K562 (cell line): Measurements from ENCODE around the gene RNF103. TPM values are rescaled to one million over a fixed set of nuclear protein-coding genes. Genes with fewer than 3 reads are reported as not detected.

Experiments
- CBX2 ChIP-seq: fragments of 200-600 bp; sonication (generic); IDR thresholded peaks from one replicate; pipeline ENCODE4 v1.6.1; 2012; ENCODE audit warnings: mild to moderate bottlenecking, low read length, inconsistent platforms; ENCODE audit not compliant: insufficient read depth, poor library complexity, severe bottlenecking
- CREB3 ChIP-seq: fragments of 450-650 bp; conservative IDR thresholded peaks from 2 replicates; pipeline ENCODE4 v1.6.1; 2016; ENCODE audit warnings: missing genetic modification characterization, low read depth, mild to moderate bottlenecking, missing compliant biosample characterization, moderate library complexity
- CSDE1 ChIP-seq, 2 experiments: fragments of 450-650 bp; IDR thresholded peaks; 2 replicates each; pipeline ENCODE4 v1.6.1; 2016; ENCODE audit warnings: mild to moderate bottlenecking in 1 of 2
- DDX20 ChIP-seq: fragments of 450-650 bp; IDR thresholded peaks from 2 replicates; pipeline ENCODE4 v1.6.1; 2016; ENCODE audit warnings: missing genetic modification characterization, low read depth, mild to moderate bottlenecking, missing compliant biosample characterization, moderate library complexity
- EWSR1 ChIP-seq: fragments of 450-650 bp; IDR thresholded peaks from 2 replicates; pipeline ENCODE4 v1.6.1; 2018; ENCODE audit warnings: borderline replicate concordance, mild to moderate bottlenecking, low read depth, moderate library complexity; ENCODE audit not compliant: partially characterized antibody
- HIVEP1 ChIP-seq: fragments of 250-450 bp; sonication (Bioruptor Pico); IDR thresholded peaks from 2 replicates; pipeline ENCODE4 v1.4.0; 2020; ENCODE audit warnings: mild to moderate bottlenecking
- MCM7 ChIP-seq, 2 experiments: fragments of 450-650 bp; IDR thresholded peaks; 2 replicates each; pipeline ENCODE4 v1.6.1; 2016 to 2018
- PCBP1 ChIP-seq: fragments of 200-400 bp; formaldehyde crosslinking; IDR thresholded peaks from 2 replicates; pipeline ENCODE4 v1.6.1; 2018; ENCODE audit warnings: mild to moderate bottlenecking, low read depth, low read length; ENCODE audit not compliant: poor library complexity, severe bottlenecking
- PML ChIP-seq: IDR thresholded peaks from 2 replicates; pipeline ENCODE4 v1.6.1; 2012; ENCODE audit warnings: low read length, inconsistent platforms
- POLR3G ChIP-seq: IDR thresholded peaks from 2 replicates; pipeline ENCODE4 v1.6.1; 2011; ENCODE audit not compliant: insufficient read length, insufficient replicate concordance; ENCODE audit errors: extremely low read depth
- RNF2 ChIP-seq: sonication (generic); IDR thresholded peaks from 2 replicates; pipeline ENCODE4 v1.6.1; 2016
- RREB1 ChIP-seq: fragments of 250-450 bp; sonication (Bioruptor Pico); IDR thresholded peaks from 2 replicates; pipeline ENCODE4 v1.4.0; 2020
- SAP30 ChIP-seq: fragments of 200-600 bp; sonication (generic); IDR thresholded peaks from 2 replicates; pipeline ENCODE4 v1.6.1; 2012; ENCODE audit warnings: borderline replicate concordance, low read depth, mild to moderate bottlenecking, moderate library complexity, low read length, control low read depth, inconsistent platforms; ENCODE audit not compliant: insufficient read depth, poor library complexity, severe bottlenecking
- SMARCA4 ChIP-seq: fragments of 450-650 bp; IDR thresholded peaks from 2 replicates; pipeline ENCODE4 v1.6.1; 2016
- SRSF1 ChIP-seq: fragments of 200-400 bp; formaldehyde crosslinking; IDR thresholded peaks from 2 replicates; pipeline ENCODE4 v1.6.1; 2017; ENCODE audit warnings: mild to moderate bottlenecking, low read depth, low read length, moderate library complexity
- SRSF7 ChIP-seq: fragments of 200-400 bp; formaldehyde crosslinking; optimal IDR thresholded peaks from 2 replicates; pipeline ENCODE3; 2017; ENCODE audit warnings: mild to moderate bottlenecking, low read depth, low read length
- TEAD4 ChIP-seq, 2 experiments: sonication (generic) in 1 of 2; formaldehyde crosslinking in 1 of 2; IDR thresholded peaks; 2 replicates each; pipeline versions ENCODE4 v1.6.1 to v1.8.0; 2012 to 2022; ENCODE audit warnings: borderline replicate concordance in 1 of 2, inconsistent platforms in 1 of 2, low read length in 1 of 2, mild to moderate bottlenecking in 1 of 2, missing genetic modification reagents in 1 of 2
- ZEB2 ChIP-seq: fragments of 450-650 bp; IDR thresholded peaks from 2 replicates; pipeline ENCODE4 v1.6.1; 2016
- ZNF133 ChIP-seq: fragments of 250-450 bp; sonication (Bioruptor Pico); IDR thresholded peaks from 2 replicates; pipeline ENCODE4 v1.4.0; 2020; ENCODE audit warnings: mild to moderate bottlenecking
- ZNF431 ChIP-seq: sonication (generic); formaldehyde crosslinking; IDR thresholded peaks from 2 replicates; pipeline ENCODE4 v1.8.0; 2022; ENCODE audit warnings: mild to moderate bottlenecking, missing genetic modification reagents
- polyA plus RNA-seq, 8 experiments: library from polyadenylated mRNA; depleted of rRNA in 4 of 8; stranded (reverse) in 5 of 8; unstranded in 3 of 8; fragments of >200 nt; fragmentation: Nextera tagmentation in 2 of 8; fragmentation: Illumina TruSeq in 1 of 8; extraction: Ambion mirVana in 2 of 8; extraction: Trizol in 1 of 8; gene quantifications; 2 replicates each; pipeline versions ENCODE4 v1.2.1 to v1.2.3, GENCODE V29; 2011 to 2014; ENCODE audit warnings: inconsistent platforms in 1 of 8, missing spikeins in 1 of 8
- total RNA-seq, 7 experiments: library from RNA; depleted of rRNA in 6 of 7; stranded (reverse); fragments of >200 nt in 6 of 7; fragmentation: Illumina TruSeq in 2 of 7; extraction: Trizol in 2 of 7; gene quantifications; 2 replicates each; pipeline versions ENCODE4 v1.2.1 to v1.2.3, GENCODE V29; 2011 to 2021; ENCODE audit warnings: low replicate concordance in 1 of 7
- TF ChIP-seq, protein P1 (sequence below): fragments of 450-650 bp; formaldehyde crosslinking; IDR thresholded peaks from 2 replicates; pipeline ENCODE4 v1.4.0; 2020; ENCODE audit warnings: mild to moderate bottlenecking, moderate library complexity

Gene RNF103
- total and polyA plus RNA-seq, 9 of the 15 experiments (the other 6 are each of a cell fraction or from before 2014, with no cell fraction given), result 1.2 to 6.8 (median 4.6) TPM

DNA sequence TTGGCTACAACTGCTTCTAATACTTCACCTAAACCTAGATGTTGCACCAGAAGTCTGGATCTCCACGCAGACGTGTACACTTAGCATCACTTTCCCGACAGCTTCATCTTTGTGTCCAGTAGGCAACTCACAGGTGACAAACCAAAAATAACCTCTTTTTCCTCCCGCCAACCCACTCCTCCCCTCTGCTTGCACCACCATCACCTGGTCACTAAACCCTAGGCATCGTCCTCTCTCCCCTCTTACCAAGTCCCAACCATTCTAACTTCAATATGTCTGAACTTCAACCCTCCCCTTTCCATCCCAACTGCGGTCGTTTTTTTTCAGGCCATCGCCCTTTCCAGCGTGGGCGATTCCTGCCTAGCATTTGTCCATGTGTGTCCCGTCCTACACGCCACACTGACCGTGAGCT, 60.0 kb downstream of the RNF103 start (continued):
- TF ChIP-seq SRSF1, result no peak
- 0 out of 2 replicates have a peak, but pooled peaks have one; percentile 13 for TF ChIP-seq CREB3 (tag)
- TF ChIP-seq CSDE1 (IDR thresholded peaks at IDR 0.05), result no peak
- no peak for TF ChIP-seq RNF2
- TF ChIP-seq MCM7 (IDR thresholded peaks at IDR 0.05), result peak in 1 of 2 experiments; percentile 72; a peak in 1 of 4 replicates
- no peak for TF ChIP-seq SRSF7
- TF ChIP-seq SMARCA4, result 0 out of 2 replicates have a peak, but pooled peaks have one; percentile 13
- TF ChIP-seq CBX2, result no peak
- TF ChIP-seq ZNF133 (CRISPR knock-in tag), result no peak
- TF ChIP-seq, protein P1, sequence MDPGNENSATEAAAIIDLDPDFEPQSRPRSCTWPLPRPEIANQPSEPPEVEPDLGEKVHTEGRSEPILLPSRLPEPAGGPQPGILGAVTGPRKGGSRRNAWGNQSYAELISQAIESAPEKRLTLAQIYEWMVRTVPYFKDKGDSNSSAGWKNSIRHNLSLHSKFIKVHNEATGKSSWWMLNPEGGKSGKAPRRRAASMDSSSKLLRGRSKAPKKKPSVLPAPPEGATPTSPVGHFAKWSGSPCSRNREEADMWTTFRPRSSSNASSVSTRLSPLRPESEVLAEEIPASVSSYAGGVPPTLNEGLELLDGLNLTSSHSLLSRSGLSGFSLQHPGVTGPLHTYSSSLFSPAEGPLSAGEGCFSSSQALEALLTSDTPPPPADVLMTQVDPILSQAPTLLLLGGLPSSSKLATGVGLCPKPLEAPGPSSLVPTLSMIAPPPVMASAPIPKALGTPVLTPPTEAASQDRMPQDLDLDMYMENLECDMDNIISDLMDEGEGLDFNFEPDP, result no peak
- no peak for TF ChIP-seq EWSR1
- TF ChIP-seq HIVEP1 (CRISPR knock-in tag), result 0 out of 2 replicates have a peak, but pooled peaks have one; percentile 30
- no peak for TF ChIP-seq PCBP1
- no peak for TF ChIP-seq PML
- TF ChIP-seq DDX20 (tag), result no peak
- TF ChIP-seq TEAD4 (IDR thresholded peaks at IDR 0.05; ENCODE audit: low read length), result no peak
- no peak for TF ChIP-seq TEAD4 (CRISPR knock-in tag; IDR thresholded peaks at IDR 0.05; ENCODE audit: borderline replicate concordance)
- TF ChIP-seq ZEB2, result peak; percentile 44; the same call in 1 of the 2 replicates
- no peak for TF ChIP-seq RREB1
- no peak for TF ChIP-seq POLR3G
- TF ChIP-seq ZNF431, result no peak
- TF ChIP-seq SAP30, result no peak
